CD4-positive, alpha-beta memory T cell (primary cell): Measurements from ENCODE around the gene TNFSF12. TPM values are rescaled to one million over a fixed set of nuclear protein-coding genes. Genes with fewer than 3 reads are reported as not detected.
A peak's percentile ranks its signal among the peaks of the same experiment; 100 is the strongest.

Source experiments
- CTCF ChIA-PET: fragments of 350-600 bp; sonication (Branson Sonifier 250); formaldehyde crosslinking; loops from one replicate; lab custom pipeline; 2021; ENCODE audit warnings: inconsistent platforms; ENCODE audit not compliant: partially characterized antibody; lab: Charles Lee
- POLR2A ChIA-PET: fragments of 350-600 bp; sonication (Branson Sonifier 250); formaldehyde crosslinking; loops from one replicate; lab custom pipeline; 2021; ENCODE audit not compliant: partially characterized antibody; lab: Charles Lee
- DNase-seq, 5 donors: peaks; one replicate each; pipeline versions ENCODE4 v3.0.0 to v3.0.0-alpha.2; 2020 to 2022; ENCODE audit warnings: mixed read lengths in 1 of 5
- H3K27ac ChIP-seq: one replicate; pipeline ENCODE4 v1.7.0; 2013; ENCODE audit warnings: low read depth, low read length
- H3K27me3 ChIP-seq: 2 replicates; pipeline ENCODE4 v1.7.0; 2013; ENCODE audit warnings: mild to moderate bottlenecking, low read length, moderate library complexity; ENCODE audit not compliant: insufficient read depth
- H3K36me3 ChIP-seq: 2 replicates; pipeline ENCODE4 v1.7.0; 2013; ENCODE audit warnings: mild to moderate bottlenecking, low read length, moderate library complexity; ENCODE audit not compliant: insufficient read depth
- H3K4me1 ChIP-seq: 2 replicates; pipeline ENCODE4 v1.7.0; 2013; ENCODE audit warnings: mild to moderate bottlenecking, low read length, moderate library complexity; ENCODE audit not compliant: insufficient read depth
- H3K4me3 ChIP-seq, 2 donors: one replicate each; pipeline ENCODE4 v1.7.0; 2013; ENCODE audit warnings: low read length in 2 of 2, mild to moderate bottlenecking in 1 of 2
- H3K9me3 ChIP-seq, 2 donors: one replicate each; pipeline ENCODE4 v1.7.0; 2013; ENCODE audit warnings: low read length in 2 of 2, control low read depth in 1 of 2; ENCODE audit not compliant: control insufficient read depth in 1 of 2
- H3K27ac Mint-ChIP-seq, 7 donors: one replicate each; pipeline ENCODE4 v1.8.0; 2020 to 2021; ENCODE audit warnings: mixed read lengths in 7 of 7, mild to moderate bottlenecking in 6 of 7, inconsistent platforms in 3 of 7, moderate library complexity in 3 of 7
- H3K27me3 Mint-ChIP-seq, 2 donors: one replicate each; pipeline ENCODE4 v1.8.0; 2020 to 2021; ENCODE audit warnings: mixed read lengths in 2 of 2
- H3K36me3 Mint-ChIP-seq, 2 donors: one replicate each; pipeline ENCODE4 v1.8.0; 2020 to 2021; ENCODE audit warnings: mixed read lengths in 2 of 2, inconsistent platforms in 1 of 2, mild to moderate bottlenecking in 1 of 2
- H3K4me1 Mint-ChIP-seq, 4 donors: one replicate each; pipeline ENCODE4 v1.8.0; 2020 to 2021; ENCODE audit warnings: mixed read lengths in 4 of 4, mild to moderate bottlenecking in 1 of 4
- H3K4me3 Mint-ChIP-seq, 8 donors: one replicate each; pipeline ENCODE4 v1.8.0; 2020 to 2021; ENCODE audit warnings: mixed read lengths in 8 of 8, mild to moderate bottlenecking in 7 of 8, moderate library complexity in 6 of 8, inconsistent platforms in 3 of 8
- H3K9me3 Mint-ChIP-seq, 8 donors: one replicate each; pipeline ENCODE4 v1.8.0; 2020 to 2021; ENCODE audit warnings: mixed read lengths in 8 of 8, mild to moderate bottlenecking in 5 of 8, inconsistent platforms in 3 of 8, moderate library complexity in 1 of 8
- intact Hi-C: fragments of 100-400 bp; cut with micrococcal nuclease; formaldehyde crosslinking; loops from one replicate; pipeline ENCODE4 v1.15.1; 2023
- polyA plus RNA-seq, 2 donors: library from polyadenylated mRNA; unstranded; fragments of 300-500 nt; fragmentation: Illumina TruSeq; gene quantifications; one replicate each; pipeline ENCODE4 v1.2.3, GENCODE V29; 2021
- total RNA-seq, 2 experiments: library from RNA; stranded (reverse); gene quantifications; one replicate each; pipeline ENCODE4 v1.2.3, GENCODE V29; 2021

TNFSF12 gene
- total and polyA plus RNA-seq, 4 experiments from 2014 or later, result 45.1 to 72.8 (median 49.0) TPM

GRCh38 chr17:7558544-7559319, 9.9 kb downstream of the TNFSF12 start, which contains the start of gene TNFSF13:
TNFSF13 (plus strand) TSS chr17:7558750; CDS start chr17:7559040, 290 bp downstream.
- H3K4me1 ChIP-seq, result peaks cover 42% of the 10 kb centered on the region
- H3K9me3 ChIP-seq, result no peaks in the 10 kb centered on the region
- ChIA-PET POLR2A (interaction anchor here (1.4 to 7.8 kb wide), 3 partner anchors 10 to 128 kb away, joined by 4 to 56 read pairs (median 7); partner anchors contain the start of genes TNFSF12 and TP53), CTCF (interaction anchor here (2.6 to 4.9 kb wide), 3 partner anchors 44 to 203 kb away, joined by 8 to 173 read pairs (median 51); partner anchors contain the start of genes TMEM102 and TMEM95)
- intact Hi-C loops, result no loop called here
- DNase-seq, result no peak
- Mint-ChIP-seq H3K4me1 (peaks cover 32 to 45% (median 35%) of the 10 kb centered on the region in 4 donors), H3K36me3 (peaks cover 20 to 25% of the 10 kb centered on the region in 2 donors), H3K4me3 (peak within 1 kb of the TSS in 1 of 8 donors; percentile 39), H3K27me3 (no peaks in the 10 kb centered on the region), H3K27ac (peak within 1 kb of the TSS in 5 of 7 donors; percentile 10 to 59 (median 29)), H3K9me3 (no peaks in the 10 kb centered on the region)
- H3K4me3 ChIP-seq, result no peak within 1 kb of the TSS
- H3K27ac ChIP-seq, result no peak within 1 kb of the TSS
- no peaks in the 10 kb centered on the region for H3K27me3 ChIP-seq
- peaks cover 7% of the 10 kb centered on the region for H3K36me3 ChIP-seq

GRCh38 chr17:7559320-7560171, 10.7 kb downstream of the TNFSF12 start:
- Histone ChIP-seq H3K4me1 (peaks cover 42% of the 10 kb centered on the region), H3K4me3 (no peak overlapping the region), H3K27ac (no peak overlapping the region), H3K27me3 (no peaks in the 10 kb centered on the region), H3K36me3 (peaks cover 15% of the 10 kb centered on the region), H3K9me3 (no peaks in the 10 kb centered on the region)
- peak overlapping the region in 3 of 8 donors; percentile 20 to 92 (median 39) for H3K4me3 Mint-ChIP-seq
- peaks cover 32 to 46% (median 37%) of the 10 kb centered on the region in 4 donors for H3K4me1 Mint-ChIP-seq
- intact Hi-C loops, result no loop called here
- no peaks in the 10 kb centered on the region for H3K27me3 Mint-ChIP-seq
- H3K9me3 Mint-ChIP-seq, result no peaks in the 10 kb centered on the region
- no peak for DNase-seq
- ChIA-PET CTCF (interaction anchor here (0.9 to 4.9 kb wide), 25 partner anchors 7 to 513 kb away, joined by 3 to 173 read pairs (median 8); partner anchors contain the start of genes ACAP1, CD68, SOX15 and TMEM102), POLR2A (interaction anchor here (1.0 to 7.8 kb wide), 16 partner anchors 11 to 354 kb away, joined by 3 to 72 read pairs (median 18); partner anchors contain the start of genes ACAP1, MPDU1, POLR2A and TMEM102)
- peaks cover 20 to 29% of the 10 kb centered on the region in 2 donors for H3K36me3 Mint-ChIP-seq
- peak overlapping the region in 3 of 7 donors; percentile 95 to 99 (median 95) for H3K27ac Mint-ChIP-seq

- H3K4me1 ChIP-seq, result peaks cover 38% of the 10 kb centered on the region
- H3K36me3 ChIP-seq, result peaks cover 23% of the 10 kb centered on the region
- peak in 2 of 5 donors; percentile 36 to 75 for DNase-seq
- Mint-ChIP-seq H3K4me1 (peaks cover 28 to 41% (median 34%) of the 10 kb centered on the region in 4 donors), H3K9me3 (no peaks in the 10 kb centered on the region), H3K36me3 (peaks cover 17 to 33% of the 10 kb centered on the region in 2 donors), H3K4me3 (peak overlapping the region; percentile 89 to 98 (median 94)), H3K27me3 (no peaks in the 10 kb centered on the region), H3K27ac (peak overlapping the region; percentile 95 to 99 (median 97))
- no peaks in the 10 kb centered on the region for H3K27me3 ChIP-seq
- ChIA-PET CTCF (interaction anchor here (0.7 to 4.9 kb wide), 54 partner anchors 8 to 514 kb away, joined by 3 to 173 read pairs (median 5); partner anchors contain the start of genes ACAP1, CD68, PLSCR3 and SLC2A4), POLR2A (interaction anchor here (0.6 to 7.8 kb wide), 25 partner anchors 8 to 355 kb away, joined by 3 to 72 read pairs (median 9); partner anchors contain the start of genes ACAP1, DVL2, MPDU1 and POLR2A)
- intact Hi-C loops, result loop anchor here (1.0 kb wide), 11 partner anchors 12 to 280 kb away; partner anchors contain the start of genes MPDU1 and WRAP53
- no peak overlapping the region for H3K4me3 ChIP-seq
- no peaks in the 10 kb centered on the region for H3K9me3 ChIP-seq
- H3K27ac ChIP-seq, result peak overlapping the region; percentile 96
These were observed 11.5 kb downstream of the TNFSF12 start for GRCh38 chr17:7560172-7561027.

GRCh38 chr17:7561028-7561575, 12.2 kb downstream of the TNFSF12 start:
- no peaks in the 10 kb centered on the region for H3K9me3 ChIP-seq
- Mint-ChIP-seq H3K27ac (peak overlapping the region; percentile 95 to 99 (median 97)), H3K9me3 (no peaks in the 10 kb centered on the region), H3K27me3 (no peaks in the 10 kb centered on the region), H3K4me3 (peak overlapping the region; percentile 89 to 98 (median 94)), H3K4me1 (peaks cover 25 to 37% (median 30%) of the 10 kb centered on the region in 4 donors), H3K36me3 (peaks cover 14 to 36% of the 10 kb centered on the region in 2 donors)
- CTCF ChIA-PET, result interaction anchor here (0.6 to 4.9 kb wide), 55 partner anchors 9 to 515 kb away, joined by 3 to 173 read pairs (median 5); partner anchors contain the start of genes ACAP1, CD68, PLSCR3 and SLC2A4
- DNase-seq, result peak; percentile 75 to 85 (median 76)
- peak overlapping the region; percentile 96 for H3K27ac ChIP-seq
- peaks cover 29% of the 10 kb centered on the region for H3K36me3 ChIP-seq
- intact Hi-C loops, result loop anchor here (1.0 kb wide), 11 partner anchors 11 to 281 kb away; partner anchors contain the start of genes MPDU1 and WRAP53
- H3K4me3 ChIP-seq, result peak overlapping the region; percentile 72 to 84
- POLR2A ChIA-PET, result interaction anchor here (0.6 to 7.8 kb wide), 31 partner anchors 9 to 660 kb away, joined by 3 to 72 read pairs (median 6); partner anchors contain the start of genes ACAP1, DVL2, MPDU1 and POLR2A
- peaks cover 37% of the 10 kb centered on the region for H3K4me1 ChIP-seq
- no peaks in the 10 kb centered on the region for H3K27me3 ChIP-seq

GRCh38 chr17:7561589-7562207, 12.8 kb downstream of the TNFSF12 start, which contains the start of gene SENP3:
SENP3 (plus strand) TSS chr17:7561919; CDS start chr17:7563077, 1,158 bp downstream.
- ChIA-PET POLR2A (interaction anchor here (0.6 to 7.8 kb wide), 27 partner anchors 9 to 659 kb away, joined by 3 to 72 read pairs (median 8); partner anchors contain the start of genes ACAP1, DVL2, MPDU1 and POLR2A), CTCF (interaction anchor here (0.6 to 4.9 kb wide), 42 partner anchors 9 to 516 kb away, joined by 3 to 173 read pairs (median 6); partner anchors contain the start of genes ACAP1, CD68, PLSCR3 and SOX15)
- Histone ChIP-seq H3K4me3 (peak within 1 kb of the TSS; percentile 72 to 84), H3K36me3 (peaks cover 25% of the 10 kb centered on the region), H3K4me1 (peaks cover 37% of the 10 kb centered on the region), H3K27ac (peak within 1 kb of the TSS; percentile 96), H3K9me3 (no peaks in the 10 kb centered on the region), H3K27me3 (no peaks in the 10 kb centered on the region)
- Mint-ChIP-seq H3K27ac (peak within 1 kb of the TSS; percentile 95 to 99 (median 97)), H3K4me1 (peaks cover 22 to 32% (median 29%) of the 10 kb centered on the region in 4 donors), H3K27me3 (no peaks in the 10 kb centered on the region), H3K4me3 (peak within 1 kb of the TSS; percentile 89 to 98 (median 94)), H3K36me3 (peaks cover 11 to 34% of the 10 kb centered on the region in 2 donors), H3K9me3 (no peaks in the 10 kb centered on the region)
- intact Hi-C loops, result loop anchor here (1.0 kb wide), 11 partner anchors 11 to 281 kb away; partner anchors contain the start of genes MPDU1 and WRAP53
- DNase-seq, result peak; percentile 89 to 93 (median 91)
